Heart left ventricle (tissue), 16 donors: ENCODE results near the gene KDM2A. TPM values are rescaled to one million over a fixed set of nuclear protein-coding genes. Genes with fewer than 3 reads are reported as not detected.
A peak's percentile ranks its signal among the peaks of the same experiment; 100 is the strongest.
"Not testable (repeated sequence)": the region's sequence is repeated elsewhere in the genome, so short reads cannot be mapped to it uniquely, and the experiment has no call there.

Source experiments
- ATAC-seq, 4 donors: fragments of 200-7000 bp; cut with Tn5 transposase; one replicate each; pipeline ENCODE4 v1.9.1; 2020 to 2022; ENCODE audit warnings: moderate library complexity in 4 of 4, mild to moderate bottlenecking in 3 of 4, moderate number of reproducible peaks in 1 of 4
- DNase-seq, 5 donors: peaks; one replicate each; pipeline ENCODE4 v3.0.0-alpha.2; 2020
- H3K27ac ChIP-seq, 12 donors: fragments of 200-600 bp; sonication (generic) in 4 of 12; one replicate each; pipeline versions ENCODE4 v1.5.0 to v1.8.0; 2016 to 2022; ENCODE audit warnings: mild to moderate bottlenecking in 2 of 12
- H3K27me3 ChIP-seq, 9 donors: fragments of 200-600 bp; sonication (generic) in 2 of 9; one replicate each; pipeline versions ENCODE4 v1.5.1 to v1.8.0; 2016 to 2022; ENCODE audit warnings: mild to moderate bottlenecking in 3 of 9
- H3K36me3 ChIP-seq, 9 donors: fragments of 200-600 bp; sonication (generic) in 2 of 9; one replicate each; pipeline versions ENCODE4 v1.5.0 to v1.8.0; 2018 to 2022; ENCODE audit warnings: mild to moderate bottlenecking in 2 of 9
- H3K4me1 ChIP-seq, 12 donors: fragments of 200-600 bp; sonication (generic) in 4 of 12; one replicate each; pipeline versions ENCODE4 v1.5.0 to v1.8.0; 2016 to 2022; ENCODE audit warnings: mild to moderate bottlenecking in 3 of 12
- H3K4me3 ChIP-seq, 12 donors: fragments of 200-600 bp; sonication (generic) in 4 of 12; one replicate each; pipeline versions ENCODE4 v1.5.0 to v1.8.0; 2017 to 2022; ENCODE audit warnings: mild to moderate bottlenecking in 9 of 12, moderate library complexity in 4 of 12
- H3K9me3 ChIP-seq, 12 donors: fragments of 200-600 bp; sonication (generic) in 4 of 12; one replicate each; pipeline versions ENCODE4 v1.5.0 to v1.8.0; 2016 to 2022; ENCODE audit warnings: mild to moderate bottlenecking in 1 of 12
- CTCF ChIP-seq, 12 donors: fragments of 200-600 bp; sonication (generic) in 4 of 12; IDR thresholded peaks; one replicate each; pipeline versions ENCODE4 v1.5.0 to v1.8.0; 2018 to 2022; ENCODE audit warnings: antibody characterized with exemption in 12 of 12, mild to moderate bottlenecking in 5 of 12
- POLR2A ChIP-seq, 2 donors: fragments of 450-650 bp; IDR thresholded peaks; one replicate each; pipeline ENCODE4 v1.6.1; 2017; ENCODE audit warnings: antibody characterized with exemption in 2 of 2, mild to moderate bottlenecking in 2 of 2, moderate library complexity in 2 of 2
- WGBS, 4 donors: extraction: QIAGEN DNeasy Blood & Tissue Kit in 2 of 4; methylation state at CpG; one replicate each; pipeline versions ENCODE4 v1.1.5 to v1.1.7; 2013 to 2018; 5-methylcytosine and 5-hydroxymethylcytosine counted together
- intact Hi-C, 10 donors: fragments of 100-400 bp; cut with DNase I; formaldehyde crosslinking; loops; one replicate each; pipeline versions ENCODE4 v1.11.1 to v1.14.2; 2022
- polyA plus RNA-seq, 2 donors: library from polyadenylated mRNA; stranded (reverse); fragments of 200-250 nt; gene quantifications; one replicate each; pipeline ENCODE4 v1.2.3, GENCODE V29; 2013
- total RNA-seq, 9 donors: library from RNA; depleted of rRNA in 2 of 9; stranded (reverse); fragments of >200 nt in 2 of 9; fragmentation: NEBNext Ultra II Directional in 3 of 9; extraction: Animal tissue kit (Norgen Biotek cat#: 25700) in 3 of 9; gene quantifications; one replicate each; pipeline versions ENCODE4 v1.1.0 to v1.2.4, GENCODE V29; 2016 to 2023
- donor health status: ischemic (EF 13 %, LVEDD 7.1; RV severe dilation, severe dysfunction).
- donor health status: healthy with polysubstance abuse.
- donor health status: DM: no; HTN: yes; CAD: no.
- donor health status: DM: no; HTN: no; CAD: no.
- donor health status: ischemic (EF 25% LVEDD 6.9; RV normal size, moderate dysfunction).
- donor health status: ischemic (EF 25% LVEDD 5.7; RV mildly dilated, moderate dysfunction).
- donor health status: healthy.
- donor health status: DM: yes; HTN: yes; CAD: no.
- donor health status: ischemic (EF 35%, LVEDD 5.7; RV mildly dilated, moderate dysfunction).
- donor health status: nonischemic (EF 11% LVEDD 7.7; RV severe dilation, severe dysfunction).
- donor health status: DM: yes; HTN: yes; CAD: no.
- donor health status: PGD.
- donor health status: ischemic (EF 29% LVEDD 5.4; RV normal size, mild dysfunction).
- donor health status: nonischemic (EF 23%, LVEDD 6.1; RV moderate dilation, normal function).

Gene KDM2A
- total and polyA plus RNA-seq, 11 donors, result 23.4 to 66.4 (median 37.3) TPM

- no peak for ATAC-seq
- no peaks in the 10 kb centered on the region for H3K9me3 ChIP-seq
- peaks cover 0 to 45% (median 12%) of the 10 kb centered on the region in 12 donors for H3K4me1 ChIP-seq
- H3K27ac ChIP-seq, result no peak overlapping the region
- 80 to 95% (median 88%) methylated on average over 1 of the region's 1 CpG for WGBS, 4 donors
- intact Hi-C loops, result loop anchor here in 7 of 10 donors (2.0 to 5.0 kb wide), 4 partner anchors 43 to 83 kb away; no protein-coding TSS in a partner anchor
- no peak for DNase-seq
- no peaks in the 10 kb centered on the region for H3K27me3 ChIP-seq
- peaks cover 0 to 24% (median 0%) of the 10 kb centered on the region in 9 donors for H3K36me3 ChIP-seq
- no peak overlapping the region for H3K4me3 ChIP-seq
- TF ChIP-seq CTCF (IDR thresholded peaks at IDR 0.05), result no peak
- TF ChIP-seq POLR2A (IDR thresholded peaks at IDR 0.05), result no peak
Observed at GRCh38 chr11:67165623-67166022, 46.6 kb downstream of the KDM2A start.

GRCh38 chr11:67167091-67167490 is 48.0 kb downstream of the KDM2A start:
- Histone ChIP-seq H3K27me3 (no peaks in the 10 kb centered on the region), H3K36me3 (peaks cover 0 to 28% (median 0%) of the 10 kb centered on the region in 9 donors), H3K27ac (no peak overlapping the region), H3K4me1 (peaks cover 0 to 32% (median 11%) of the 10 kb centered on the region in 12 donors), H3K9me3 (no peaks in the 10 kb centered on the region), H3K4me3 (no peak overlapping the region)
- ATAC-seq (no peak), DNase-seq (no peak)
- no peak for TF ChIP-seq POLR2A (IDR thresholded peaks at IDR 0.05)
- TF ChIP-seq CTCF (IDR thresholded peaks at IDR 0.05), result no peak
- intact Hi-C loops, result loop anchor here in 8 of 10 donors (1.0 to 5.0 kb wide), 5 partner anchors 45 to 86 kb away; no protein-coding TSS in a partner anchor
- WGBS, 4 donors, result 91 to 95% (median 92%) methylated on average over 2 of the region's 2 CpGs

DNA sequence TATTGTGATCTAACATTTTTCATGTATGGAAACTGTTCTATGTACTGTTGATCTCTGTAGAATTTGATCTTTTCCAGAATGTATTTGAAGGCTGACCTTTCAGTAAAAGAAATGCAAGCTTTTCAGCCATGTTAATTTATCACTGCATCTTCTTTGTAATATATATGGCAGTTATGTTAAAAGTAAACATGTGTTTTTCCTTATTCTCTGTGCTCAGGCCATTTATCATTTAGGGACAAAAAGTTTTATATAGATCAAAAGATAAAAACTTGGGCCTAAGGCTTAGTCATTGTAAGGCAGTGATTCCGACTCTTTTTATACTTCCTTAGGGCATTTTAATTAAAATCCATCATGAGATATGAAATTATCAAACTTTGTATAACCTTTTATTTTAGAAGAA is 48.7 kb downstream of the KDM2A start:
- TF ChIP-seq CTCF (IDR thresholded peaks at IDR 0.05) (no peak), POLR2A (IDR thresholded peaks at IDR 0.05) (no peak)
- Histone ChIP-seq H3K36me3 (peaks cover 0 to 26% (median 0%) of the 10 kb centered on the region in 9 donors), H3K4me3 (no peak overlapping the region), H3K27ac (peak overlapping the region in 1 of 12 donors; percentile 38), H3K4me1 (peaks cover 0 to 32% (median 11%) of the 10 kb centered on the region in 12 donors), H3K27me3 (no peaks in the 10 kb centered on the region), H3K9me3 (no peaks in the 10 kb centered on the region)
- 89 to 95% (median 93%) methylated on average over 1 of the region's 1 CpG for WGBS, 4 donors
- intact Hi-C loops, result loop anchor here in 8 of 10 donors (1.0 to 5.0 kb wide), 5 partner anchors 45 to 86 kb away; no protein-coding TSS in a partner anchor
- no peak for ATAC-seq
- DNase-seq, result no peak

GRCh38 chr11:67168911-67169310 is 49.8 kb downstream of the KDM2A start:
- Histone ChIP-seq H3K36me3 (peaks cover 0 to 17% (median 0%) of the 10 kb centered on the region in 9 donors), H3K4me1 (peaks cover 0 to 32% (median 13%) of the 10 kb centered on the region in 12 donors)
- not testable (repeated sequence) for H3K9me3 ChIP-seq, H3K4me3 ChIP-seq, ATAC-seq, DNase-seq, H3K27ac ChIP-seq, H3K27me3 ChIP-seq
- intact Hi-C loops, result loop anchor here in 6 of 10 donors (1.0 to 5.0 kb wide), 4 partner anchors 47 to 88 kb away; no protein-coding TSS in a partner anchor
- 92 to 96% (median 93%) methylated on average over 9 of the region's 9 CpGs for WGBS, 4 donors
